ENCODE measurements around the gene LEPROT.

Gene LEPROT

DNA sequence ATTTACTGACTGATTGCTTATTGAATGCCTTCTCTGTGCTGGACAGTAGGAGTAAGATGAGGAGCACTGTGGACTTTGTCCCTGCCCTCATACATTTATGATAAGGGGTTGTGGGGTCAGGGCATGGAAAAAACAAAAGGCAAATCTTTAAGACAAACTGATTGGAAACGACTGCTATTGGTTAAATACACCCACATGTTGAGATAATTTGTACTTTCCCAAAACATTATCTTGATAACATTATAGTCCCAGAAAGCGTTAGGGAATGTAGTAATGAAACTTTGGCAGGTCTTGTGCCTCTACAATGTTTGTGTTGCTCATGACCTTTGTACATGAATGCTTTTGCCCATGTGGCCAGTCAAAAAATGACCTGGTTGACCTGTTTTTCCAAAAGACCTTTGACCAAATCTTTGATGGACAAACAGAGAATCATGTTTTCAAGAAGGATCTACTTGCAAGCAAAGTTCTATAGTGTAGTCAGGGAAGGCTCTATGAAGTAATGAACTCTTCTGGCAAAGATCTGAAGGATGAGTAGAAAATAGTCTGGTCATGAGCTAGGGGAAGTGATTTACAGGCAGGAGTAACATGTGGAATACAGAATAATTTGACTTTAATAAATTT lies 50.9 kb downstream of the LEPROT start:
- H3K4me1 Mint-ChIP-seq: no peaks in the 10 kb centered on the region
- H3K9me3 Mint-ChIP-seq: no peaks in the 10 kb centered on the region
- peaks cover 7% of the 10 kb centered on the region for H3K27me3 Mint-ChIP-seq
- no peak overlapping the region for H3K4me3 Mint-ChIP-seq
- H3K27ac Mint-ChIP-seq: no peak overlapping the region
- peaks cover 6% of the 10 kb centered on the region for H3K36me3 Mint-ChIP-seq
- ATAC-seq: no peak

DNA sequence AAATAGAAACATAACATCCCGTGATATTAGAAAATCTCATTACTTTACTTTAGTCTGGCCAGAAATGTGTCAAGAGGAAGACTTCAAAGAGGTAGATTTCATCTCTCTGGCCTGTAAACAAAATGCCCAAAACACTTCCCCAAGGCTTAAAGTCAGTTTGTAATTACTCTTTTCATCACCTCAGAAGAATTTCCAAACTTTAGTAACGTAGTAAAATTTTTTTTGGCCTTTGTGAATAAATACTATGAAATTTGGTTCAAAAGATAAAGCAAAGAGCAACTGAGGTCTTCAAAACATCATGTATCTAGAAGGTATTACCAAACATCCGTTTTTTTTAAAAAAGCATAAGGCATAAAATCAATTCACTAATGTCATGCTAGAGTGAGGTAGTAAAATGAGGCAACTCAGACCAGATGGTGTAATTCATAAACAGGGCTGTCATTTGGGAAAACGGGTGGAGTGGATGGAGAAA lies 51.4 kb downstream of the LEPROT start:
- no peak for ATAC-seq
- no peak overlapping the region for H3K4me3 Mint-ChIP-seq
- H3K27ac Mint-ChIP-seq: no peak overlapping the region
- peaks cover 2% of the 10 kb centered on the region for H3K27me3 Mint-ChIP-seq
- no peaks in the 10 kb centered on the region for H3K4me1 Mint-ChIP-seq
- H3K9me3 Mint-ChIP-seq: no peaks in the 10 kb centered on the region
- peaks cover under 1% of the 10 kb centered on the region for H3K36me3 Mint-ChIP-seq

DNA sequence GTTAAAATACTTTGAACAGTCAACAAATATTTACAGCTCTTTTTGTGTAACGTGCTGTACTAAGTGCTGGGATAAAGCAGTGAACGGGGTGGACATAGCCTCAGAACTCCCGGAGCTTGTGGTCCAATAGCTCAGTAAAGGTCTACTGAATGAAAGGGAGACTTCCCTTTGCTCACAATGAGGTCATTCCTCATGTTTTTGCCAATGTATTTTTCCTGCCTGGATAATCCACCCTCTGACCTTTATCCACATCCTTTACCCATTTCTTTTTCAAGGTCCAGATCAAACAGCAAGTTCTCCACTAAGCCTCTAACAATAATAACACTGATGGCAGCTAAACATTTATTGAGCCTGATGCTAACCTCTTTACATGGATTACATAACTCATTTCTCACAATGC lies 55.9 kb downstream of the LEPROT start:
- peaks cover 1% of the 10 kb centered on the region for H3K27me3 Mint-ChIP-seq
- H3K9me3 Mint-ChIP-seq: no peaks in the 10 kb centered on the region
- no peaks in the 10 kb centered on the region for H3K4me1 Mint-ChIP-seq
- H3K4me3 Mint-ChIP-seq: no peak overlapping the region
- no peaks in the 10 kb centered on the region for H3K36me3 Mint-ChIP-seq
- no peak overlapping the region for H3K27ac Mint-ChIP-seq
- no peak for ATAC-seq

DNA sequence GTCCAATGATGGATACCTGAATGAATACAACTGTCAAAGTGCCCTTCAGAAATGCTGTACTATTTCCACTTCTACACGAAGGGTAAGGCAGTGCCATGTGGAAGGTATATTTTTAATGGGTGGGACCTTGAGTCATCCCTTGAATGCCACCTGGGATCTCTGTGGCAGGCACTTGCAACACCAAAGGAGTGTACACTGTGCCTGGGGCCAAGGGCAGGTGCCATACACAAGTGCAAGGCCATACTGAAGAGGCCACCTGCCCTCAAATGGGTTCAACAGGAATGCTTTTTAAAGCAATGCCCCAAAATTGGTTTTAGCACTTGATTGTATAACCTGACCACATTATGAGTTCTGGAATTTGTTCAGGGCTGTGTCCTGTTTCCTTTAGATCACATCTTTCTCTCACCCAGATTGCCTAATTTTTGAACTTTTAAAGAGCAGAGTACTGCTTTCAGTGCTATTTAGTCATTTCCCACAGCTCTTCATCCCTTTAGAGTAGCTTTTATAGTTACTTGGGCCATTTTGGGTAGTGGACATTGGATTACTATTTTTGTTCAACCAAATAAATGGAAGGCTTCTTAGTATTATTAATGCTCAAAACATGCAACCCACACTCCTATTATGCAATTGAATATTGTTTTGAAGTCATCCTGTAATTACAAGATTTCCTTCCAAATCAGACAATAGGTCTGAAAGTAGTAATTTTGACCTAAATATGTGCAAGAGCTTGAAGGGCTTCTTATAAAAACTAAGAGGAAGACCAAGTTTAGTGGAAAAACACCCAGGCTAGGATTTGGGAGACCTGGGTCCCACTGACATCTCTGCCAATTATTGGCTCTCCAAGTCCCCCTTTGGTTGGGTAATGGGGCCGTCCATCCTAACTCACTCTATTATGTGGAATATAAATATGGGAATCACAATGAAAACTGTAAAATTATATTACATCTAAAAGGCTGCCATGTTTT lies 57.2 kb downstream of the LEPROT start:
- Mint-ChIP-seq H3K27me3 (peaks cover 9% of the 10 kb centered on the region), H3K36me3 (no peaks in the 10 kb centered on the region), H3K9me3 (no peaks in the 10 kb centered on the region), H3K4me3 (no peak overlapping the region), H3K4me1 (no peaks in the 10 kb centered on the region), H3K27ac (no peak overlapping the region)
- ATAC-seq: no peak

DNA sequence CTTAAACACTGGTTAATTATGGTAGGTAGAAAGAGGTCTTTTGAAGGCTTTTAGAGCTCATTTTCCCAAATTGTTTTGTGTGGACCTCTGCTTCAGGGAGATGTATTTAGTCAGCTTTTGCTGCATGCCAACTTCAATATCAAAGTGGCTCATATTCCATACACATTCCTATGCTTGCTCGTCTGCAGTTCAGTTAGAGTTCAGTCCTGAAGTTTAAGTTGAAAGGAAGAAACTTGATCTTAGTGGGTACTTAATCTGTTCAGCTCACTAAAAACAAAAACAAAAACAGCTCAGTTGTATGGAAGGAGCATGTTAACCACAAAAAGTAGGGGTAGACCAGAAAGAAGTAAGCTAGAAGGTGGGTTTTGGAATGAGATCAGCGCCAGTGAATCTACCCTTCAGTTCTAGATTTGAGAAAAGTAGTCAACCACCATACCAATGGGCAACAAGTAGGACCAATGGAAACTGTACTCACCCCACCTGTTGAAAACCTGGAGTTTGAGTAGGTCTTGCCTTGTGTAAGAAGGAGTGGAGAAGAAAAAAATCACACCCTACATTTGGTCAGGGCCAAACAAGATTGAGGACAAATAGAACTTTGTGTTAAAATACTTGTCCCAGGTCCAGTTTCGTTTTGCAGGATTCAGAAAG lies 58.0 kb downstream of the LEPROT start:
- Mint-ChIP-seq H3K9me3 (no peaks in the 10 kb centered on the region), H3K27me3 (peaks cover 9% of the 10 kb centered on the region), H3K4me3 (no peak overlapping the region), H3K4me1 (no peaks in the 10 kb centered on the region), H3K27ac (no peak overlapping the region), H3K36me3 (no peaks in the 10 kb centered on the region)
- ATAC-seq: no peak

DNA sequence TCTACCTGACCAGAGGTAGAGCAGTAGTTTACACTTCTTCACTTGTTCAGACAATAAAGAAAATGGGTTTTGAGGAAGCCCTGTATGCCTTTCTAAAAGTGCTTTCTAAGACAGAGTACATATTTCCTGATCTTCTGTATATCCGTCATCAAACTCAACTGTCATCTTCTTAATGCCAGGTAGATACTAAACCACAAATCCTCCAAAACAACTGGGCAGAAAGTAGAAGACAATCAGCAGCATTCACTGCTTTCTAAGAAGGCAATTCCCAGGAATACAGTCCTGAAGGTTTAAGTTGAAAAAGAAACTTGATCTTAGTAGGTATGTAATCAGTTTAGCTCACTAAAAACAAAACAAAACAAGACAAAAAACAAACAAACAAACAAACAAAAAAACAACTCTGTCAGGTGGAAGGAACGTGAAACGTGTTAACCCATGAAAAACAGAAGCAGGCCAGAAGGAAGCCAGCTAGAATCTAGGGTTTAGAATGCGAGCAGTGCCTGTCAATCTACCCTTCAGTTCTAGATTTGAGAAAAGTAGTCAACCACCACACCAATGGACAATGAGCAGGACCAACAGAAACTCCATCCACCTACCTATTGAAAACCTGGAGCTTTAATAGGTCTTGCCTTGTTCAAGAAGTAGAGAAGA lies 59.2 kb downstream of the LEPROT start:
- peaks cover 9% of the 10 kb centered on the region for H3K27me3 Mint-ChIP-seq
- H3K27ac Mint-ChIP-seq: no peak overlapping the region
- H3K36me3 Mint-ChIP-seq: no peaks in the 10 kb centered on the region
- no peak overlapping the region for H3K4me3 Mint-ChIP-seq
- no peaks in the 10 kb centered on the region for H3K4me1 Mint-ChIP-seq
- H3K9me3 Mint-ChIP-seq: no peaks in the 10 kb centered on the region
- ATAC-seq: no peak

DNA sequence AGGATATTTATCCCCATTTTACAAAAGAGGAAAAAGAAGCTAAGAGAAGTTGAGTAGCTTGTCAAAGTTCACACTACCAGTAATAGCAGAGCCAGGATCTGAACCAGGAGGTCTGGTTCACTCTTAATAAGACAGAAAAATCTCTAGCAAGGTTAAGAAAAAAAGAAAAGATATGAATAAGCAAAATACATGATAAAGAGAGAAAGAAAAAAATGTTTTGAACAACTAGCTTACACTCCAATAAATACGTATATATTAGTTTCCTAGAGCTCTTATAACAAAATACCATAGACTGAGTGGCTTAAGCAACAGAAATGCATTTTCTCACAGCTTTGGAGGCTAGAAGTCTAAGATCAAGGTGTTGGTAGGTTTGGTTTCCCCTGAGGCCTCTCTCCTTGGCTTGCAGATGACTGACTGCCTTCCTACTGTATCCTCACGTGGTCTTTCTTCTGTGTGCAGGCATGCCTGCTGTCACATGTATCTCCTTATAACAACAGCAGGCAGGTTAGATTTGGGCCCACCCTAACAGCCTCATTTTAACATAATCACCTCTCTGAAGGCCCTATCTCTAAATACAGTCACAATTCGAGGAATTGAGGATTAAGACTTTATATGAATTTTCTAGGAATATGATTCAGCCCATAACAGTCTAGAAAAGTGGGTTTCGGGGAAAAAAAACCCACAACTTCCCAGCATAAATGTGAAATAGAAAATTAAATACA lies 60.4 kb downstream of the LEPROT start:
- Mint-ChIP-seq H3K36me3 (no peaks in the 10 kb centered on the region), H3K4me1 (no peaks in the 10 kb centered on the region), H3K27me3 (peaks cover 9% of the 10 kb centered on the region), H3K4me3 (no peak overlapping the region), H3K9me3 (no peaks in the 10 kb centered on the region), H3K27ac (no peak overlapping the region)
- ATAC-seq: no peak

DNA sequence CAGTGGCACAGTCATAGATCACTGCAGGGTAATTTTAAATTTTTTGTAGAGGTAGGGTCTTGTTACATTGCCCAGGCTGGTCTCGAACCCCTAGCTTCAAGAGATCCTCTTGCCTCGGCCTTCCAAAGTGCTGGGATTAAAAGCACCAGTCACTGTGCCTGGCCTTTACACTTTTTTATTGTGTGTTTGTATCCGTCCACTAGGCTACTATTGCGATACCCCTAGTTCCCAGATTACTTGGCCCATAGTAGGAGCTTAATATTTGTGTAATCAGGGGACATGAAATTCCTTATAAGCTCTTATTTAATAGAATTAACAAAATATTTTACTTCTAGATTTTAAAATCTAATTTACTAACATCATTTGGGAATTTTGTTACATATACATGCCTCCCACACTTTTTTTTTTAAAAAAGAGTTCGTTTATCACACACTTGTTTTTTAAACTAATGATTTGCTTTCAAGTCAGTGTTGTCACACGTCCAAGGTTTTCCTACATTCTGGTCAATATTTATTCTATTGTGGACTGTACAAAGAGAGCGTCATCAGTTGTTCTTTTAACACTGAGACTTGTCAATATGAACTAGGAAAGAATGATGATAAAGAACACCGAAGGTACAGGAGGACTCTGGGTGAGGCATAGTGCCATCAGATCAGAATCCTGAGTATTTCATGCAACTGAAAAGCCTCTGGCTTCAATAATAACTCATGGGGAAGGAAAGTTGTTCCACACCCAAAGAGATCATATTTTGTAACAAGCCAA lies 63.7 kb downstream of the LEPROT start:
- Mint-ChIP-seq H3K9me3 (no peaks in the 10 kb centered on the region), H3K27me3 (peaks cover 9% of the 10 kb centered on the region), H3K4me3 (no peak overlapping the region), H3K27ac (no peak overlapping the region), H3K36me3 (no peaks in the 10 kb centered on the region), H3K4me1 (no peaks in the 10 kb centered on the region)
- ATAC-seq: no peak
